HEK293 (cell line): ENCODE results near the gene SH3RF1.
"Not testable (repeated sequence)": the region's sequence is repeated elsewhere in the genome, so short reads cannot be mapped to it uniquely, and the experiment has no call there.

ENCODE experiments used
- CTCF ChIA-PET: fragments of 350-600 bp; formaldehyde crosslinking; extraction: SDS; loops from one replicate; lab custom pipeline; 2021; ENCODE audit warnings: antibody characterized with exemption; lab: Yijun Ruan, JAX
- POLR2A ChIA-PET: fragments of 300-600 bp; formaldehyde crosslinking; extraction: SDS; loops from one replicate; lab custom pipeline; 2020; ENCODE audit warnings: antibody characterized with exemption, inconsistent platforms; lab: Yijun Ruan, JAX
- H3K27ac ChIP-seq: fragments of 200-500 bp; sonication (Bioruptor generic); 2 replicates; pipeline ENCODE4 v1.5.1; 2014; ENCODE audit warnings: low read depth, low read length, control low read depth, inconsistent platforms; ENCODE audit errors: extremely low read depth
- H3K36me3 ChIP-seq, 2 experiments: fragments of 200-500 bp in 1 of 2; sonication (Bioruptor generic) in 1 of 2; 1 replicate in 1 of 2; 2 replicates in 1 of 2; pipeline ENCODE4 v1.5.1; 2014 to 2017; ENCODE audit warnings: inconsistent platforms in 2 of 2, low read length in 2 of 2; ENCODE audit not compliant: control insufficient read depth in 2 of 2, insufficient read depth in 1 of 2
- H3K4me1 ChIP-seq: fragments of 200-500 bp; sonication (Bioruptor generic); 2 replicates; pipeline ENCODE4 v1.5.1; 2014; ENCODE audit warnings: mild to moderate bottlenecking, low read length, inconsistent platforms; ENCODE audit not compliant: control insufficient read depth, insufficient read depth
- H3K4me3 ChIP-seq: 2 replicates; pipeline ENCODE4 v1.5.1; 2011; ENCODE audit warnings: low read depth, mild to moderate bottlenecking, control low read depth, low read length, moderate library complexity
- H3K9me3 ChIP-seq: fragments of 200-500 bp; sonication (Bioruptor generic); 2 replicates; pipeline ENCODE4 v1.5.1; 2014; ENCODE audit warnings: low read depth, low read length, inconsistent platforms; ENCODE audit not compliant: control insufficient read depth, insufficient read depth
- HOXC10 ChIP-seq: sonication (generic); formaldehyde crosslinking; IDR thresholded peaks from 2 replicates; pipeline ENCODE4 v1.8.1; 2023; ENCODE audit warnings: mild to moderate bottlenecking, missing genetic modification reagents
- INSM2 ChIP-seq: fragments of 450-650 bp; formaldehyde crosslinking; IDR thresholded peaks from 2 replicates; pipeline ENCODE4 v1.5.1; 2016; ENCODE audit warnings: missing biosample characterization, missing genetic modification characterization
- PATZ1 ChIP-seq: fragments of 450-650 bp; formaldehyde crosslinking; IDR thresholded peaks from 2 replicates; pipeline ENCODE4 v1.5.1; 2016; ENCODE audit warnings: missing biosample characterization, missing genetic modification characterization
- ZBTB1 ChIP-seq: fragments of 450-650 bp; formaldehyde crosslinking; IDR thresholded peaks from 2 replicates; pipeline ENCODE4 v1.5.1; 2016; ENCODE audit warnings: missing biosample characterization, missing genetic modification characterization
- ZBTB10 ChIP-seq: fragments of 450-650 bp; formaldehyde crosslinking; IDR thresholded peaks from 2 replicates; pipeline ENCODE4 v1.5.1; 2016; ENCODE audit warnings: missing biosample characterization, missing genetic modification characterization
- ZBTB48 ChIP-seq: fragments of 450-650 bp; formaldehyde crosslinking; IDR thresholded peaks from 2 replicates; pipeline ENCODE4 v1.5.1; 2016; ENCODE audit warnings: missing biosample characterization, missing genetic modification characterization
- ZEB2 ChIP-seq: fragments of 450-650 bp; formaldehyde crosslinking; IDR thresholded peaks from 2 replicates; pipeline ENCODE4 v1.5.1; 2016; ENCODE audit warnings: missing biosample characterization, missing genetic modification characterization
- ZNF10 ChIP-seq: fragments of 450-650 bp; formaldehyde crosslinking; IDR thresholded peaks from 2 replicates; pipeline ENCODE4 v1.5.1; 2017; ENCODE audit warnings: missing biosample characterization, missing genetic modification characterization
- ZNF132 ChIP-seq: fragments of 450-650 bp; formaldehyde crosslinking; IDR thresholded peaks from 2 replicates; pipeline ENCODE4 v1.5.1; 2017; ENCODE audit warnings: missing biosample characterization, missing genetic modification characterization, borderline replicate concordance
- ZNF16 ChIP-seq: fragments of 450-650 bp; formaldehyde crosslinking; IDR thresholded peaks from 2 replicates; pipeline ENCODE4 v1.5.1; 2016; ENCODE audit warnings: low read depth, missing biosample characterization, missing genetic modification characterization
- ZNF248 ChIP-seq: fragments of 450-650 bp; formaldehyde crosslinking; IDR thresholded peaks from 2 replicates; pipeline ENCODE4 v1.5.1; 2017; ENCODE audit warnings: missing biosample characterization, missing genetic modification characterization
- ZNF335 ChIP-seq: fragments of 450-650 bp; formaldehyde crosslinking; conservative IDR thresholded peaks from 2 replicates; pipeline ENCODE4 v1.5.1; 2016; ENCODE audit warnings: missing biosample characterization, missing genetic modification characterization
- ZNF530 ChIP-seq: fragments of 450-650 bp; formaldehyde crosslinking; IDR thresholded peaks from 2 replicates; pipeline ENCODE4 v1.5.1; 2016; ENCODE audit warnings: low read depth, missing biosample characterization, missing genetic modification characterization
- ZNF600 ChIP-seq: fragments of 450-650 bp; formaldehyde crosslinking; IDR thresholded peaks from 2 replicates; pipeline ENCODE4 v1.5.1; 2016; ENCODE audit warnings: missing biosample characterization, missing genetic modification characterization
- ZNF664 ChIP-seq: fragments of 450-650 bp; formaldehyde crosslinking; IDR thresholded peaks from 2 replicates; pipeline ENCODE4 v1.5.1; 2016; ENCODE audit warnings: missing biosample characterization, missing genetic modification characterization
- ZNF704 ChIP-seq: fragments of 450-650 bp; formaldehyde crosslinking; IDR thresholded peaks from 2 replicates; pipeline ENCODE4 v1.5.1; 2016; ENCODE audit warnings: missing biosample characterization, missing genetic modification characterization
- TF ChIP-seq, protein P1 (sequence below): fragments of 450-650 bp; formaldehyde crosslinking; IDR thresholded peaks from 2 replicates; pipeline ENCODE4 v1.5.1; 2017; ENCODE audit warnings: missing biosample characterization, missing genetic modification characterization

The SH3RF1 gene

GRCh38 chr4:169179609-169180521, 90.9 kb downstream of the SH3RF1 start (continued):
- TF ChIP-seq ZBTB10 (tag by site-specific recombination) (no peak), ZNF530 (tag by site-specific recombination) (no peak), ZNF248 (no peak), ZBTB48 (no peak), INSM2 (peak; percentile 69; the same call in 1 of the 2 replicates), HOXC10 (CRISPR knock-in tag) (no peak), ZNF132 (tag by site-specific recombination) (no peak), ZNF335 (no peak), ZNF16 (tag by site-specific recombination) (no peak), ZBTB1 (tag by site-specific recombination) (no peak), PATZ1 (tag by site-specific recombination) (no peak), ZEB2 (no peak), ZNF600 (tag by site-specific recombination) (peak; percentile 49), ZNF704 (tag by site-specific recombination) (no peak), ZNF10 (tag by site-specific recombination) (no peak)
- TF ChIP-seq, protein P1, sequence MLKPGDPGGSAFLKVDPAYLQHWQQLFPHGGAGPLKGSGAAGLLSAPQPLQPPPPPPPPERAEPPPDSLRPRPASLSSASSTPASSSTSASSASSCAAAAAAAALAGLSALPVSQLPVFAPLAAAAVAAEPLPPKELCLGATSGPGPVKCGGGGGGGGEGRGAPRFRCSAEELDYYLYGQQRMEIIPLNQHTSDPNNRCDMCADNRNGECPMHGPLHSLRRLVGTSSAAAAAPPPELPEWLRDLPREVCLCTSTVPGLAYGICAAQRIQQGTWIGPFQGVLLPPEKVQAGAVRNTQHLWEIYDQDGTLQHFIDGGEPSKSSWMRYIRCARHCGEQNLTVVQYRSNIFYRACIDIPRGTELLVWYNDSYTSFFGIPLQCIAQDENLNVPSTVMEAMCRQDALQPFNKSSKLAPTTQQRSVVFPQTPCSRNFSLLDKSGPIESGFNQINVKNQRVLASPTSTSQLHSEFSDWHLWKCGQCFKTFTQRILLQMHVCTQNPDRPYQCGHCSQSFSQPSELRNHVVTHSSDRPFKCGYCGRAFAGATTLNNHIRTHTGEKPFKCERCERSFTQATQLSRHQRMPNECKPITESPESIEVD (tag by site-specific recombination) = 0 out of 2 replicates have a peak, but pooled peaks have one; percentile 4

- peak; percentile 93 for TF ChIP-seq ZNF664 (tag by site-specific recombination)
- H3K9me3 ChIP-seq, H3K4me1 ChIP-seq, CTCF ChIA-PET, H3K27ac ChIP-seq, H3K4me3 ChIP-seq, H3K36me3 ChIP-seq: not testable (repeated sequence)
- POLR2A ChIA-PET = interaction anchor here (0.7 kb wide), 1 partner anchor 10 kb away, joined by 3 read pairs; no protein-coding TSS in a partner anchor
Measured at GRCh38 chr4:169178092-169178491, 92.7 kb downstream of the SH3RF1 start.
